DND-41 (cell line): ENCODE measurements around the gene LHCGR.

Experiments
- EZH2 ChIP-seq: IDR thresholded peaks from 3 replicates; pipeline ENCODE4 v1.6.1; 2012; ENCODE audit warnings: borderline replicate concordance, low read depth, mild to moderate bottlenecking, moderate library complexity, low read length, inconsistent platforms; ENCODE audit not compliant: severe bottlenecking
- TF ChIP-seq, protein P1 (sequence below): IDR thresholded peaks from 2 replicates; pipeline ENCODE4 v1.5.1; 2012; ENCODE audit warnings: borderline replicate concordance, low read length, moderate library complexity, mild to moderate bottlenecking; ENCODE audit not compliant: poor library complexity, severe bottlenecking; ENCODE audit errors: extremely low read depth

DNA sequence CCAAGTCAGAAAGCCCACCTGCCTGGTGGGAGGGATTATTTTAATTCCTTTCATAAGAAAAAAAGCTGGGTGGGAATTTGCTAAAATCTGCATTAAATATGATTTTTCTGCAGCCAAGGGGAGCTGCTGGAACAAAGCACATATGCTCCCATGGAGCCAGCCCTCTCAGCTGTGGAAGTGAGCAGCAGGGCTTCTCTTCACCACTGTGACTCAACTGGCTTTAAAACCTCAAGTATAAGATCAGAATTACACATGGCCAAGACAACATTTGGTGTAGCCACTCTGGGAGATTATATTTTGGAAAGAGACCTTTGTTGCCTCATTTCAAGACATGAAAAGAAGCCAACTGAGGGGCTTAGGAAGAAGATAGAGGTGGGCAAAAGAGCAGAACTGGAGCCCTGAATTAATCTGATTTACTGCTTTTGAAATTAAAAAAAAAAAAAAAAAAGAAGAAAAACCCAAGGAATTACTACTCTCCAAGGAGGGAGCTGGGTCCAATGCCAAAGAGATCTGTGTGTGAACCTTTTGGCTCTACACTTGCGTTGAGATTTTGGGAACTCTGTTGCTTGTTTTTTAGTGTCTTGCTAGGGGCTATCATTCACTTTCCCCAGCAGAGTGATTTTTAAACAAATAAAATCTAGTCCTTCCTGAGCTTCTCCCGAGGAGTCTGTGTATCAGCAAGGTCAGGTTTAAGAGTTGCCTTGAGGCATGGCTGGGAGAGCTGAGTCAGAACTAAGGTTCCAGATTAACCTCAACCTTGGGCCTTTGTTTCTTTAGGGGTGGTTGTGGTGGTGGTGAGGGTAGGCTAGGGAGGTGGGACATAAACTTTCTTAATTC is 6.0 kb downstream of the LHCGR start:
- TF ChIP-seq EZH2: no peak
- TF ChIP-seq, protein P1, sequence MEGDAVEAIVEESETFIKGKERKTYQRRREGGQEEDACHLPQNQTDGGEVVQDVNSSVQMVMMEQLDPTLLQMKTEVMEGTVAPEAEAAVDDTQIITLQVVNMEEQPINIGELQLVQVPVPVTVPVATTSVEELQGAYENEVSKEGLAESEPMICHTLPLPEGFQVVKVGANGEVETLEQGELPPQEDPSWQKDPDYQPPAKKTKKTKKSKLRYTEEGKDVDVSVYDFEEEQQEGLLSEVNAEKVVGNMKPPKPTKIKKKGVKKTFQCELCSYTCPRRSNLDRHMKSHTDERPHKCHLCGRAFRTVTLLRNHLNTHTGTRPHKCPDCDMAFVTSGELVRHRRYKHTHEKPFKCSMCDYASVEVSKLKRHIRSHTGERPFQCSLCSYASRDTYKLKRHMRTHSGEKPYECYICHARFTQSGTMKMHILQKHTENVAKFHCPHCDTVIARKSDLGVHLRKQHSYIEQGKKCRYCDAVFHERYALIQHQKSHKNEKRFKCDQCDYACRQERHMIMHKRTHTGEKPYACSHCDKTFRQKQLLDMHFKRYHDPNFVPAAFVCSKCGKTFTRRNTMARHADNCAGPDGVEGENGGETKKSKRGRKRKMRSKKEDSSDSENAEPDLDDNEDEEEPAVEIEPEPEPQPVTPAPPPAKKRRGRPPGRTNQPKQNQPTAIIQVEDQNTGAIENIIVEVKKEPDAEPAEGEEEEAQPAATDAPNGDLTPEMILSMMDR: no peak
